Left colon (tissue), 2 donors: ENCODE results near the gene NOL4L. TPM values are rescaled to one million over a fixed set of nuclear protein-coding genes. Genes with fewer than 3 reads are reported as not detected.
A peak's percentile ranks its signal among the peaks of the same experiment; 100 is the strongest.

ENCODE experiments used
- ATAC-seq: fragments of 200-7000 bp; cut with Tn5 transposase; one replicate; pipeline ENCODE4 v1.9.1; 2020; ENCODE audit warnings: mild to moderate bottlenecking, moderate library complexity
- DNase-seq, 2 donors: peaks; one replicate each; pipeline ENCODE4 v3.0.0-alpha.2; 2020
- intact Hi-C, 2 donors: fragments of 100-400 bp; cut with DNase I in 1 of 2; cut with micrococcal nuclease in 1 of 2; formaldehyde crosslinking; loops; one replicate each; pipeline versions ENCODE4 v1.11.2 to v1.14.0; 2022; cut with DNase I, micrococcal nuclease
- total RNA-seq, 2 donors: library from RNA; stranded (reverse); fragmentation: NEBNext Ultra II Directional; extraction: Animal tissue kit (Norgen Biotek cat#: 25700); gene quantifications; one replicate each; pipeline ENCODE4 v1.2.1, GENCODE V29; 2021
- donor health status: DM: no; HTN: no; CAD: no.
- donor health status: DM: yes; HTN: yes; CAD: no.

The NOL4L gene
- total RNA-seq, 2 donors from 2014 or later: 55.2 to 61.0 TPM

GRCh38 chr20:32439132-32439829 lies 145.9 kb downstream of the NOL4L start:
- intact Hi-C loops: no loop called here
- no peak for DNase-seq
- ATAC-seq: peak; percentile 19

- intact Hi-C loops: no loop called here
- ATAC-seq (no peak), DNase-seq (no peak)
These were observed 146.7 kb downstream of the NOL4L start for GRCh38 chr20:32438331-32438858.

- DNase-seq: no peak
- ATAC-seq: peak; percentile 15
- intact Hi-C loops: no loop called here
These were observed 147.6 kb downstream of the NOL4L start for GRCh38 chr20:32437391-32438074.

- intact Hi-C loops: no loop called here
- ATAC-seq (no peak), DNase-seq (no peak)
These were observed 148.2 kb downstream of the NOL4L start for GRCh38 chr20:32436968-32437367.

GRCh38 chr20:32436142-32436861 lies 148.8 kb downstream of the NOL4L start:
- DNase-seq (no peak), ATAC-seq (no peak)
- intact Hi-C loops: no loop called here

GRCh38 chr20:32435449-32436107 lies 149.6 kb downstream of the NOL4L start:
- intact Hi-C loops: no loop called here
- DNase-seq: no peak
- no peak for ATAC-seq

- DNase-seq (no peak), ATAC-seq (no peak)
- intact Hi-C loops: no loop called here
These were observed 150.7 kb downstream of the NOL4L start for GRCh38 chr20:32434434-32434833.

GRCh38 chr20:32433311-32434021 lies 151.7 kb downstream of the NOL4L start:
- ATAC-seq (no peak), DNase-seq (no peak)
- intact Hi-C loops: no loop called here

- intact Hi-C loops: no loop called here
- ATAC-seq: peak; percentile 13
These were observed 152.9 kb downstream of the NOL4L start for GRCh38 chr20:32432277-32432676.

GRCh38 chr20:32431457-32431856 lies 153.7 kb downstream of the NOL4L start:
- DNase-seq: no peak
- ATAC-seq: no peak
- intact Hi-C loops: no loop called here

More at GRCh38 chr20:32432277-32432676, 152.9 kb downstream of the NOL4L start:
- no peak for DNase-seq

GRCh38 chr20:32429745-32430360 lies 155.3 kb downstream of the NOL4L start:
- no peak for ATAC-seq
- no peak for DNase-seq
- intact Hi-C loops: no loop called here

GRCh38 chr20:32429343-32429742 lies 155.8 kb downstream of the NOL4L start:
- DNase-seq: no peak
- intact Hi-C loops: no loop called here
- no peak for ATAC-seq

GRCh38 chr20:32427996-32428395 lies 157.1 kb downstream of the NOL4L start:
- intact Hi-C loops: no loop called here
- DNase-seq (no peak), ATAC-seq (no peak)

- intact Hi-C loops: no loop called here
- DNase-seq (no peak), ATAC-seq (no peak)
These were observed 163.8 kb downstream of the NOL4L start for GRCh38 chr20:32421290-32421689.

- DNase-seq: no peak
- ATAC-seq: no peak
- intact Hi-C loops: no loop called here
These were observed 166.8 kb downstream of the NOL4L start for GRCh38 chr20:32418376-32418775.

GRCh38 chr20:32416206-32416605 lies 168.9 kb downstream of the NOL4L start:
- DNase-seq (no peak), ATAC-seq (no peak)
- intact Hi-C loops: no loop called here

GRCh38 chr20:32415494-32415893 lies 169.6 kb downstream of the NOL4L start:
- no peak for DNase-seq
- no peak for ATAC-seq
- intact Hi-C loops: no loop called here
